T-helper 1 cell treated with Interleukin-12 subunit alpha and Interleukin-12 subunit beta and Interleukin-4 antibody, amounts not matched to agents 30 ng/mL and 1 ng/mL, for 36 hours (primary cell): ENCODE measurements around the gene BRD7. TPM values are rescaled to one million over a fixed set of nuclear protein-coding genes. Genes with fewer than 3 reads are reported as not detected.

Experiments
- intact Hi-C: fragments of 100-400 bp; cut with micrococcal nuclease; formaldehyde crosslinking; loops from one replicate; pipeline ENCODE4 v1.15.1; 2024
- total RNA-seq: library from RNA; stranded (reverse); gene quantifications from 2 replicates; pipeline ENCODE4 v1.2.3, GENCODE V29; 2022

BRD7 gene
- total RNA-seq: 68.9 and 69.8 TPM in 2 replicates

GRCh38 chr16:50368410-50369132, at the start of gene BRD7:
TSS of gene BRD7 (minus strand) at chr16:50368988. CDS start at chr16:50368774, 214 bp downstream.
- intact Hi-C loops: loop anchor here (1.0 to 5.0 kb wide), 11 partner anchors 41 to 511 kb away; partner anchors contain the start of genes CNEP1R1, HEATR3, SNX20 and TENT4B

DNA sequence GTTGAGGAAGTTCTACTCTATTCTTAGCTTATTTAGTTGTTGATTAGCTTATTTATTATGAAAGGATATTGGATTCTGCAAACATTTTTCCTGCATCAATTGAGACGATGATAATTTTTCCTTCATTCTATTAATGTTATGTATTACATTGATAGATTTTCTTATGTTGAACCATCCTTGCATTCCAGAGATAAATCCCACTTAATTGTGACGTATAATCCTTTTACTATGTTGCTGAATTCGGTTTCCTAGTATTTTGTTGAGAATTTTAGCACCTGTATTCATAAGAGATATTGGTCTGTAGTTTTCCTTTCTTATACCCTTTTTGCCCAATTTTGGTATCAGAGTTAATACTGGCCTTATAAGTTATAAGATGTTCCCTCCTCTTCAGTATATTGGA, 47.6 kb upstream of the BRD7 start:
- intact Hi-C loops: no loop called here

- intact Hi-C loops: no loop called here
Measured at GRCh38 chr16:50414152-50414551, 45.4 kb upstream of the BRD7 start.

DNA sequence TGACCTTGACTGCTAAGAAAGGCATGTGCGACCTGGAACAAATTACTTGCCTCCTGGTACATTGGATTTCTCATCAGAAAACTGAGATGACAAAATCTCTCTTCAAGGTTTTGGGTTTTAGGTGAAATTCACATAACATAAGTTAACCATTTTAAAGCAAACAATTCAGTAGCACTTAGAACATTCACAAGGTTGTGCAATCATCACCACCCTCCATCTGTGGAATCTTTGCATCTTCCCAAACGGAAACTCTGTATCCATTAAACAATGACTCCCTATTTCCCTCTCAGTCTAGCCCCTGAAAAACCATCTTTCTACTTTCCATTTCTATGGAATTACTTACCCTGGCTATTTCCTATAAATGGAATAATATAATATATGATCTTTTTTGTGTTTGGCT, 42.2 kb upstream of the BRD7 start:
- intact Hi-C loops: no loop called here

DNA sequence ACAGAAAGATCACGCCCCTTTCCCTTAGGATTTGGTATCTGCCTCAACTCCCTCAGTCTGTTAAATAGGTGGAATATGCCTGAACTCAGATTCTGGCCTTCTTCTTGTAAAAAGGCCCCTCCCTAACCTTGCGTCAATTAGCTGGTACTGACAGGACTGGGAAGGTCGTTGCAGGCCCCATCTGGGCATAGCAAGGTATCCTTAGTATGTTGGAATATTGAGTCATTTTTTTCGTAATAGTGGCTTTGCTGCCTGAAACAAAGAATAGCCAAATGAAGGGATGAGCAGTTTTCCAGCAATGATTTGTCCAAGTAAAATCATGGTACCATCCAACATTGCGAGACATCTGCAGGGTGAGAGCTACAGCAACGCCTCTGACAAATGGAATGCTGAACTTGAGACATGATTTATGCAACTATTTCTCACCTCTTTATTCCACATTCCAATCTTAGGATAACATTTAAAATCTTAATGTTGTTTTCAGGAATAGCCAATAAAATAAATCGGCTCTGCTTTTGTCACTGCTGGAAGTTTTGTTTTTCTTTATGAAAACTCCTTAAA, 39.3 kb upstream of the BRD7 start:
- intact Hi-C loops: no loop called here

- intact Hi-C loops: no loop called here
Measured at GRCh38 chr16:50407351-50407750, 38.6 kb upstream of the BRD7 start.

DNA sequence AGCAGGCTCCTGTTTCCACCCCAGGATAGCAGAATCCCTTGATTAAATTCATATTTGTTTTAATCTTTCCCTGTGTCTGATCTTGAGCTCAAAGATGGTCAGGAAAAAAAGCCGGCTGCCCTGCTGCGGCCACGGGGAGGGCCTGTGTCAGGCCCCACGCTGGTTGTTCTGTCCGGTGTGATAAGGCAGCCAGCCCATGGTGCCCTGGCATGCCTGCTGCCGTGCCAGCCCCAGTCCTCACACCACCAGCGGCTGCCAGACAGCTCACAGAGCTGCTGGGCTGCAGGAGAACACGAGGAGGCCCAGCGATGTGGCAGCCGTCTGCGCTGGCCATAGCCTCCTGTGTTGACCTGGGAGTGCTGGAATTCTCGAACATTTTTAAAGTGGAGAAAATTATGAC, 34.7 kb upstream of the BRD7 start:
- intact Hi-C loops: no loop called here

DNA sequence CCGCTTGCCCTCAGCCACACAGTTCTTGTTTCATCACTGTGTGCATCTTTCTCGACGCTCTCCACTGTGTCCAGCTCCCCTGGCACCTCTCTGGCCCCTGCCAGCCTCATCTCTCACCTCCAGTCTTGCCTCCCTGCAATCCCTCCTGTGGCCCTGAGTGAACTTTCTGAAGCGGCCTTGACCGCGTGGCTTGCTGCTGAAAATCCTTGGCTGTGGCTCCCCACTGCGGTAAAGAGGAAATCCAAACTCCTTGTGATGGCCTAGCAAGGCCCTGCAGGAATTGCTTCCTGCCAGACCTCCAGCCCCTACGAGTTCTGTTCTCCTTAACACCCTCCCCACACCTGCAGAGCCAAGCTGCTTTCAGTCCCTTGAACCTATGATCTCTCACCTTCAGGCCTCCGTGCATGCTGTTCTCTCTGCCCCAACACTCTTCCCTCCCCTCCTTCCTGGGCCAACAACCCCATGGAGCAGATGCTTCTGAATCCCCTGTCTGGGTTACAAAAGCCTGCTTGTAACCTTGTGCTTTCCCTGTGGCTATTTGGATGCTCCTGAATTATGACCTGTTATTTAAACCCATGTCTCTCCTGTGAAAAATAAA, 33.6 kb upstream of the BRD7 start:
- intact Hi-C loops: no loop called here

GRCh38 chr16:50401355-50401754, 32.6 kb upstream of the BRD7 start:
- intact Hi-C loops: no loop called here

GRCh38 chr16:50400967-50401348, 32.2 kb upstream of the BRD7 start:
- intact Hi-C loops: no loop called here

GRCh38 chr16:50400312-50400966, 31.7 kb upstream of the BRD7 start:
- intact Hi-C loops: no loop called here

- intact Hi-C loops: no loop called here
Measured at GRCh38 chr16:50399411-50399810, 30.6 kb upstream of the BRD7 start.

DNA sequence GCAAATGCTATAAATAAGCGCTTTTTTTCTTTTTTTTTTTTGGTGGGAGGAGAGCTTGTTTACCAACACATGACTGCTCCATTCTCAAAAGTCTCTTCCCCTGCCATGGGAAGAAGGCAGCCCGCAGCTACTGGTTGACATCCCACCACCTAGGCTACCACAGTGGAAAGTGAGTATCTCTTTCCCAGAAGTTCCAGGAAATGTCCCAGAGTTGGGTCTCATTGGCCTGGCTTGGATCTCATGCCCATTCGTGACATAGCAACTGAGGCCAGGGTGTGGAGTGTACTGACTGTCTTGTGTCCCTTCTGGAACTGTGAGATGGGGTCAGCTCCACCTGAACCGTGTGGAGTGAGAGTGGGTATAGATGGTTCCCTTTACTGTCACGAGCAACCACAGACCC, 29.5 kb upstream of the BRD7 start:
- intact Hi-C loops: no loop called here

GRCh38 chr16:50396761-50397535, 28.2 kb upstream of the BRD7 start:
- intact Hi-C loops: no loop called here

- intact Hi-C loops: no loop called here
Measured at GRCh38 chr16:50395763-50396710, 27.2 kb upstream of the BRD7 start.

- intact Hi-C loops: no loop called here
Measured at GRCh38 chr16:50393858-50394802, 25.3 kb upstream of the BRD7 start.

GRCh38 chr16:50393416-50393815, 24.6 kb upstream of the BRD7 start:
- intact Hi-C loops: no loop called here

DNA sequence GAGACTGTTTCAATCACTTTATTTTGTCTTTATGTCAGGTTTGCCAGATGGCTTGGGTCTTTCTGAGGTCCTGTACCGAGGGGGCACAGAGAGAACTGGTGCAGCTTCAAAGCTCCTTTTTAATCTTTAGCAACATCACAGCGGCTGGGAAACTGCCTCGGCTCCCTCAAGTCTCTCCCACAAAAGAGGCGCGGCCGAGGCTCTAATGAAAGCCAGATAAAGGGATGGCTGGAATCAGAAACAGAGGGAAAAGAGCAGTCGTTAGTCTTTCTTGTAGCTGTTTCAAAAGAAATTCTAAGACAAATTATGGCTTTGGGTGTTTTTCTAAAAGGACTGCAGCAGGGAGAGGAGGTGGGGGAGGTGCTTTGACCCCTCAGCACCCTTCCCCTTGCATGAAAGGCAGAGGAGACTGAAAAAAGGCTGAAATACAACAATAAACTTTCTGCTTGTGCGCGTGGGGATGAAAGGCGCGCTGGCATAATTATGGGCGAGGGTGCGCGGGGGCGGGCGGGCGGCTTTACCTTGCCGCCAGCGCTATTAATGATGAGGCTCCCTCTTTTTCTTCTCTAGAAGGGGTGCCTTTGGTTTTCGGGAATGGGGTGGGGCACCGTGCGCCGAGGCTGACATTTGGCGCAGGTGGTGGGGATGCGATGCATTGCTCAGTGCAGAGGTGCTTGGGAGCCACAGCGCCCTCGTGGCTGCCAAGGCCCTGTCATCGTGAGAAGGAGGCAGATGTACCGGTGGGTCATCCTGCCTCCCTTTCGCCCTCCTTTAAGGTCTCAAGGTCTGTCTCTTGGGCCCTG, 22.3 kb upstream of the BRD7 start:
- intact Hi-C loops: no loop called here
